T47D (cell line): ENCODE data around the gene FAM43A.

Experiments used
- DNase-seq, 2 experiments: peaks; one replicate each; pipeline versions ENCODE4 v3.0.0 to v3.0.0-alpha.2; 2011 to 2012; ENCODE audit warnings: low read depth in 1 of 2, low spot score in 1 of 2
- JUND ChIP-seq: IDR thresholded peaks from 2 replicates; pipeline ENCODE4 v1.6.1; 2012; ENCODE audit warnings: low read depth
- in situ Hi-C: cut with HindIII; loops from 2 replicates; pipeline ENCODE4 v1.10.0; 2016; ENCODE audit warnings: low sequenced_read_pairs, low pct_unique_long_range_greater_than_20kb

The FAM43A gene

DNA sequence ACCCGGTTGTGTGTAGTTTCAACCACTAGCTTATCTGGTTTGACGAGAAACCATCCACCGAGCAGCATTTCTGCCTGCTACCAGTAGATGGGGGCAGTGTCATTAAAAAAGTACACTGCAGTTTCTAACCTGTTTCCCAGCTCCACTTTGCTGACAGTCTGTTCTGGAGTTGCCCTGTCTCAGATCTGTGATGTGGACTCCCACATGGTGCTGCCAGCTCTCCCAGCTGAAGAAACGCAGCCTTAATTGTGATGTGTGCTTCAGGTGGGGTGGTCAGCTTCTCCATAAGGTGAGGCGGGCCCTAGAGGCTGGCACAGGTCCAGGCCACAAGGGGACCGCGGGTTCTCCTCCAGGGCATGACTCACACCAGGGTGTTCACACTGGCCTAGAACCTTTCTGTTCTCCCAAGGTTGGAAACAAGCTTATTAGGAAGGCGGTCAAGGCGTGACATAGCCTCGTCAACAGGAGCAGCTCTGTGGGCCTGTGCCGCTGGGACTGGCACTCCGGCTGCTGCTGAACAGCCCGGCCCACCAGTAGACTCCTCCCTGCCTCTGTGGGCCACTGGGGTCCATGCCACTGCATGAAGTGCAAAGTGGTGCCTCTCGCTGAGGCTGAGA lies 2.9 kb upstream of the FAM43A start:
- peak; percentile 98 to 99 for DNase-seq
- in situ Hi-C loops: no loop called here
- no peak for TF ChIP-seq JUND

DNA sequence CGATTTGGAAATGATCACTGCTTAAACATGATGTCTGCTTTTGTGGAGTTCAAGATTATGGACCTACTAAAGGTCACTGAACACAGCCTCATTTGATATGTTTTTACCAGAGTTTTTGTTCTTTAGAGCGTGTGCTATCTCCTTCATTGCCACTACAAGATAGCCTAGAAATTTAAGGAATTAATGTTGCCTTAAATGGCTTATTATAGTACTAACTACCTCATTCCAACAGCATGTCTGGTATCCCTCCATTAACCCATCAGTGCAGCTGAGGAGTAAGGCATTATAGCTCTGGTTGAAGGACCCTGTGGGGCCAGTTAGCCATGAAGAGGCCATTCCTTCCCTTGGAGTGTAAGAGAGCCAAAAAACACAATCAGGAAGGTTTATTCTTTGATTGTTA lies 2.3 kb upstream of the FAM43A start:
- in situ Hi-C loops: no loop called here
- no peak for TF ChIP-seq JUND
- no peak for DNase-seq

DNA sequence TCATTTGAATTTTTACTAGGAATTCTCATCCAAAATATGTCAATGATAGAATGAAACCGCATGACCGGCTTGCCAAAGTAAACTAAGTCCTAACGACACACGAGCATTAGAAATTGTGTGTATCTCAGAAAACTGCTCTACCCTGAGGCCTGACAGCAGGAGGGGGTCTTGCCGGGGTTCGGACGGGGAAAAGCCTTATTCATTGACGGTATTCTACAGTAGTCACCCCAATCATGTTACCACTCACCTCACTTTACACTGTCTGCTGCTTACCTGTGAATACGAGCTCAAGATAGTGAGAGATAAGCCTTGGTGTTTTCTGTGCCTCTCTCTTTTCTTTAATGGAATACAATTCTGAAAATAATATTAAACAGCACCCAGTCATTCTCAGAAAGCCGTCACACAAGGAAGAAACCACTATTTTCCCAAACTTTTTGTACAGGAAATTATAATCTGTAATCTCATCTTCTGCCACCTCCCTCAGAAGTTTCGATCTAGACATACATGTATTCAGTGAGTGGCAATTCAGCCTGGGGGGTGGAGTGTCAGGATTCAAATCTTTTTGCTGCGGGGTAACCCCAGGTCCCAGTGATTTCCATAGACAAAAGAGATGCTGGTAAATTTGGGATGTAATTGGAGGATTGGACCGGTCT lies 492 bp upstream of the FAM43A start:
- TF ChIP-seq JUND: no peak
- in situ Hi-C loops: no loop called here
- no peak for DNase-seq

DNA sequence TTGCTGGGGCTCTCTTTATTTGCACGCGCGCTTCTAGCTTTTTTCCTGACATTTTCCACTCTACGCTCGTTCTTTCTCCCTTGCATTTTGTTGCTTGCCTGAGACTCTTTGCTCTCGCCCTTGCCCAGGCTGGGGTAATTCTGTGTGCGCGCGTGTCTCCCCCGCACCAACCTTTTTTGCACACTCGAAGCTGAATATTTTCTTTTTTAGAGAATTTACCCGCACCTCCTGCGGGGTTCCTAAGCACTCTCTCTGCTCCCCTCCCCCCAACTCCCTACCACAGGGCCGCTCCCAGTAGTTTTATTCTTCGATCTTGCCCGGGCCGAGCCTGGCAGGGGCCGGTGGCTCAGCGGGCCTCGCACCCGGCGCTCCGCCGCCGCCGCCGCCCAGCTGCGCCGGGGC lies 732 bp downstream of the FAM43A start:
- TF ChIP-seq JUND: no peak
- no peak for DNase-seq
- in situ Hi-C loops: no loop called here

DNA sequence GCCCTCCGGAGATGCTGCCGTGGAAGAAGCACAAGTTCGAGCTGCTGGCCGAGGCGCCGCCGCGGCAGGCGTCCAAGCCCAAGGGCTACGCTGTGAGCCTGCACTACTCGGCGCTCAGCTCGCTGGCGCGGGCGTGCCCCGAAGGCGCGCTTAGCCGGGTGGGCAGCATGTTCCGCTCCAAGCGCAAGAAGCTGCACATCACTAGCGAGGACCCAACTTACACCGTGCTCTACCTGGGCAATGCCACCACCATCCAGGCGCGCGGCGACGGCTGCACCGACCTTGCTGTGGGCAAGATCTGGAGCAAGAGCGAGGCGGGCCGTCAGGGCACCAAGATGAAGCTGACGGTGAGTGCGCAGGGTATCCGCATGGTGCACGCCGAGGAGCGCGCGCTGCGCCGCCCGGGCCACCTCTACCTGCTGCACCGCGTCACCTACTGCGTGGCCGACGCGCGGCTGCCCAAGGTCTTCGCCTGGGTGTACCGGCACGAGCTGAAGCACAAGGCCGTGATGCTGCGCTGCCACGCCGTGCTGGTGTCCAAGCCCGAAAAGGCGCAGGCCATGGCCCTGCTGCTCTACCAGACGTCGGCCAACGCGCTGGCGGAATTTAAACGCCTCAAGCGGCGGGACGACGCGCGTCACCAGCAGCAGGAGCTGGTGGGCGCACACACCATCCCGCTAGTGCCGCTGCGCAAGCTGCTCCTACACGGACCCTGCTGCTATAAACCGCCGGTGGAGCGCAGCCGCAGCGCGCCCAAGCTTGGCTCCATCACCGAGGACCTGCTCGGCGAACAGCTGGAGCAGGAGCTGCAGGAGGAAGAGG lies 1.3 kb downstream of the FAM43A start:
- in situ Hi-C loops: no loop called here

DNA sequence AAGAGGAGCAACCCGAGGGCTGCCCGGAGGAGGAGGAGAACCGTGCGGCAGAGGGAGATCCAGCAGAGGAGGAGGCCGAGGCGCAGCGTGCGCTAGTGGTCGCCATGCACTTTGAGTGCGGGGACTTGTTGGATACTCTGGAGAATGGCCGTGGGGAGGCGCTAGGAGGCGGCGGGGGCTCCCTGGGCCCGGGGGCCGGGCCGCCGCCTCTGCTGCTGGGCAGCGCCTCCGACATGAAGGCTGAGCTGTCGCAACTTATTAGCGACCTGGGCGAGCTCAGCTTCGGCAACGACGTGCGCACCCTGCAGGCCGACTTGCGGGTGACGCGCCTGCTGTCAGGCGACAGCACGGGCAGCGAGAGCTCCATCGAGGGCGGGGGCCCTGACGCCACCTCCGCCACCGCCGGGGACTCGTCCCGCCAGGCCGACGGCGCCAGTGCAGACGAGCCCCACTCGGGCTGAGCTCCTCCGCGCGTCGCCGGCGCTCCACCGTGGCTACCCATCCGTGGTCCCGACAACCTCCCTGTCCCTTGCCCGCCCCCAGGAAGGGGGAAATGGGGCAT lies 2.0 kb downstream of the FAM43A start:
- no peak for TF ChIP-seq JUND
- no peak for DNase-seq

More for the DNA sequence above, 1.3 kb downstream of the FAM43A start:
- TF ChIP-seq JUND: no peak
- DNase-seq: peak; percentile 69 to 97

DNA sequence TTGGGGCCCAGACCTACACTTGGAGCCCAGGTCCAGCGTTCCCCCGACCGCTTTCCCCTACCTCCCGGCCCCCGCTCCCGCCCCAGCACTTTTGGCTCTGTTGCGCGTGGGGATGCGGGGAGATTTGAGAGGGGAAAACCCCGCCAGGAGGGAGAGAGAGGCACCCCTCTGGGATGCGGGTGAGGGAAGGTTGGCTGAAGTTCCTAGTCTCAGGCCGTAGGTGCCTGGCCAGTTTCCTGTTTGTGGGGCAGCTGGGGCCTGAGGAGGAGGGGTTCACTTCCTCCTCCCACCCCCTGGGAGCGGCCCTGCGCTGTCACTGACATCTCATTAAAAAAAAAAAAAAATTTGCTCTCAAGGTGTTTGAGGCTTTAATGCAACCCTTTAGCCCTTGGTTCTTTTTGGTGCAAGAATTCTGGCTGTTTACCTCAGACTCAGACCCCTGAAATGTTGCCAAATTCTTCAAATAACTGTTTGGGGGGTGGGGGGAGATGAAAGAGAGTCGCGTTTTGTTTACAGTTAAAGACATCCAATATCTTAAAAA lies 2.6 kb downstream of the FAM43A start:
- no peak for TF ChIP-seq JUND
- DNase-seq: no peak
- in situ Hi-C loops: no loop called here

More for the DNA sequence above, 2.0 kb downstream of the FAM43A start:
- in situ Hi-C loops: no loop called here

DNA sequence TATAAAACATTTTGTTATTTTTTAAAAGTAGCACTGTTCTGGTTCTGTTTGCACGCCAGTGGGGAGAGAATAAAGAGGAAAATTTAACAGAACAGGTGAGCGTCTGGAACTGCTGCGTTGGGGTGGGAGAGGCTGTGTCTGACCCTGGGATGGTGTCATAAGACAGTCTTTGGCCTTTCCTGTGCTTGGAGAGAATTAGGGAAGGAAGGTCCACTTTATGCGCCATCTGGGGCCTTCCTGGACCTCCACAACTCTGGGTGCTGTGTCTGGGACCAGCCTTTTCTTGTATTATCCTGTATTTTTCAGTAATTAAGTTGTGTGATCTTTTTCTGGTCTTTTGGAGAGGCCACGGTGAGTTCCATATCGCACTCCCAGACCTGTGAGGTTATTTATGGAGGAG lies 3.3 kb downstream of the FAM43A start:
- in situ Hi-C loops: no loop called here
- TF ChIP-seq JUND: no peak
- DNase-seq: no peak

DNA sequence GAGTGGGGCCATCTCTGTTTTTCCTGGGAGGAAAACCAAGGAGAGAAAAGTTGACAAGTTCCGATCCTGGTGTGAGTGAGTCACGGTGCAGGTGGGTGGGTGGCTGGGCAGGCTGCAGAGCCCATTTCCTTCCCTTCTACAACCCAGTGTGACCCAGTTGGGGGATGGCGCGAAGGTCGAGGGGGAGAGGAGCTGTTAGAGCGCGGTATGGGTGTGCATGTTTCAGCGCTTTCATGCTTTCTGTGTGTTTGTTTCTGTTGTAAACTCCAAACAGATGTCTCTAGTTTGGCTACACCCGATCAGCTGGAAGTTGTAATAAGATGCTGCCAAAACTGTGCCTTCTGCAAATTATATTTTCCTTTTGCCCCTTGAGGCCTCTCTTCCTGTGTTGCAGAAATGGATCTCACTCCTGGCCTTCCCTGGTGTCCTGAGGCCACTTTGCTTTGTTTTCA lies 3.8 kb downstream of the FAM43A start:
- DNase-seq: no peak

DNA sequence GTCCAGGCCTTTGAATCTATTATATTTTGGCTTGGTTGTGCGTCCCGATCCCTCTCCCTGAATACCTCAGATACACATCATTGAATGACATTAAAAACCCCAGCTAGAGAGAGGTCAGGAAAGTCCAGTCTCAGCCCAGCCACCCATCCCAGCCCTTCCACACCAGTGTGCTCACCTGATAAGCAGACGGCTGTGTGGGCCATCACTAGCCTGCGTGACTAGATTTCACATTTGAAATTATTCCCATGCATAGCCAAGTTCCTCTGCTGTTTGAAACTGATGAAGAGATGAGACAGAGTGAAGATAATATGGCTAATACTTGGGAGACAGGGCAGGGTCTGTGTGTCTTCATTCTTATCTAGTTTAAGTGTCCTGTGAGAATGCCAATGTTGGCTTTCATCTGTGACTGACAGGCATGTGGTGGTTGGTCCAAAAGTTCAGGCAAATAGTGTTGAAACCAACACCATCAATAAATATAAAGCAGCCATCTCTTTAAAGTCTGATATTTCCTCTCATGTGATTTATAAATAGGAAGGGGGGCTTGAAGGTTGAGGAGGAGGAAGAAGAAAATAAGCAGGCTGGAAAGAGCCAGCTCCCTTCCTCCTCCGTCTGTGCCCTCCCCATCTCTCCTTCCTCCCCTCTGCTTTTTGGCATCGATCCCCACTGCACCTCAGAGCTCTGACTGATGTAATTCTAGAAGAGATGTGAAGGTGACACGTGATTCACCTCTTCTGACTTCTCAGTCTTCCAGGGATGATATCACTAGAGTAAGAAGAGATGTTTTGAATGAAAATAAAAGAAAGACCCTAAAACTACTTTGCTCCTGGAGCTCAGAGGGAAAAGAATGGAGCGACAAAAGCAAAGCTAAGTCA lies 5.1 kb downstream of the FAM43A start:
- in situ Hi-C loops: no loop called here
- DNase-seq: no peak
- no peak for TF ChIP-seq JUND

More for the DNA sequence above, 3.8 kb downstream of the FAM43A start:
- in situ Hi-C loops: no loop called here
- TF ChIP-seq JUND: no peak

DNA sequence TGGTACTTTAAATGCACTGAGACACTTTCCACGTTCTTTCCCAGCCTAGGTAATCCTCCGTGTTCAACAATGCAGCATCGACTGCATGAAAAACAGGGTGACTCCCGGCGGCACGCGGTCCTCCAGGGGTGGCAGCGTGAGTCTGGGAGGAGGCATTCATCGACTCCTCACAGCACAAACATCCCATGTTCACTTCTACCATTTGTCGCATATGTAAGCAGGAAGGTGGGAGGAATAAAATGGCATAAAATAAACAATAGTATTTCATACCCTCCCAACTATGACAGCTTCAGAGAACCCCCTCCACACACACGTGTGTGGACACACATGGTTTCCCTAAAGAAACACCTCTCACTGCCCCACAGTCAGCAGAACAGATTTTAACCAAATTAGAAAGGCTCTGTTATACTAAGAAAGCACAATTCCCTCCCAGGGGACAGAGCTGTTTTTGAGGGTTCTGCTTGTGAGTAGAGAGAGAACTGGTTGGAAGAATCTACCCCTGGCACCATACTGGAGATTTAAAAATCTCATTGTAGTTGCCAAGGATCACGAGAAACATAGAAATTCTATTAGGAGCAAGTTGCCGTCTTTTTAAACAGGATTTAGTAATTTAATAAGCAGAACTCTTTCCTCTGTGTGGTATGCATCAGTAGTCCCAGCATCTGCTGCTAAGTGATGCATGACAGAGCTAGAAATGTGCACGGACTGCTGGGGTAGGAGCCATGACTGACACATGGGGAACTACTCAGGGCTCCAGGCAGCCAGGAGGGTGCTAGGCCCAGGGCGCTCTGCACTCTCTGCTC lies 6.0 kb downstream of the FAM43A start:
- TF ChIP-seq JUND: no peak
- DNase-seq: no peak
- in situ Hi-C loops: no loop called here

DNA sequence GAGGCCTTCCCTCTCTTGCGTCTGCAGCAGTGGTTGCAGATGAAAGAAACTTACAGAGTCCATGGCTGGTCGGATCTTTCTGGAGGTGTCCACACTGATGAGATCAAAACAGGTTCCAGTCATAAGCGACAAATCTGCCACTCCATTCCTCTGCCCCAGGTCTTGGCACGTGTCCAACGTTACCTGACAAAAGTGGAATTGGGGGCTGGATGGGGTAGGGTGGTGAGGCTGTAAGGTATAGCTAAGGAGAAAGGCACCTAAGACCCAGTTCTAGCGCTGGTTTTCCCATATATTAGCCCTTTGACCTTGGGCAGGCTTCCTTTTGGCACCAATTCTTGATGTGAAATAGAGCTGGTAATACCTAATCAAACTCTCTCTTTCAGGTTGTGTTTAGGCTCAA lies 11.0 kb downstream of the FAM43A start:
- in situ Hi-C loops: no loop called here
- DNase-seq: no peak
- no peak for TF ChIP-seq JUND
